ENCODE results near the gene COMT. TPM values are rescaled to one million over a fixed set of nuclear protein-coding genes. Genes with fewer than 3 reads are reported as not detected.

The COMT gene
- total RNA-seq, 1 experiment from 2014 or later: 196 TPM

DNA sequence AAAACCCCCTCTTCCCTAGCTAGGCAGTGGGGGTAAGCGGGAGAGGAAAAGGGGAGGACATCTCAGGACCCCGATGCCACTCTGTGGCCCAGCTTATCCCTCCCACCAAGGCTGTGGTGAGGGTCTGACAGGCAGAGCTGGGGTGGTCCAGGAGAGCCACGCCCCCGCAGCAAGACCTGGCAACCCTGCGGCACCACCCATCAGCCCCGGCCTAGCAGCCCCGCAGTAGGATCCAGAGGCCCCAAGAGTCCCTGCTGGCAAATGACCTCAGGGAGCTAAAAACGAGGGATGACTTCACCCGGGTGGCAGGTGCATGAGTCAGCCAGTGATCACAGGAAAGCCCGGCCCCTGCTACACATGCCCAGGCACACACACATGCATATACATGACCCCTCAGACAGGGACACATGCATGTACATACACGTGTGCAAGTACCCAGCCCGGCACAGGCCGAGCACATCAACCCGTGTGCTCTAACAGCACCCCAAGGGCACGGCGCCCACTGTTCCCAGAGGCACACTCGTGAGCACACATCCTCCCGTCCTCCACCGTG, 42.7 kb downstream of the COMT start:
- H3K36me3 Mint-ChIP-seq (ENCODE audit: insufficient read depth, unreplicated experiment): no peaks in the 10 kb centered on the region
- no peak overlapping the region for H3K27ac Mint-ChIP-seq (ENCODE audit: low read depth, unreplicated experiment)
- DNase-seq (ENCODE audit: unreplicated experiment): peak; percentile 76
- TF ChIP-seq CTCF (IDR thresholded peaks at IDR 0.05; ENCODE audit: unreplicated experiment): no peak
- CTCF ChIA-PET: interaction anchor here (0.6 to 1.0 kb wide), 3 partner anchors 32 to 254 kb away, joined by 3 to 4 read pairs (median 3); no protein-coding TSS in a partner anchor
- peaks cover 10% of the 10 kb centered on the region for H3K4me1 Mint-ChIP-seq (ENCODE audit: insufficient read depth, unreplicated experiment)
- intact Hi-C loops (cut with micrococcal nuclease): no loop called here
- no TSS peak for BruUV-seq (replicated peaks)
- H3K4me3 Mint-ChIP-seq (ENCODE audit: unreplicated experiment): no peak overlapping the region
- no peaks in the 10 kb centered on the region for H3K9me3 Mint-ChIP-seq (ENCODE audit: unreplicated experiment)
- H3K27me3 Mint-ChIP-seq (ENCODE audit: insufficient read depth, unreplicated experiment): no peaks in the 10 kb centered on the region
- POLR2A ChIA-PET: interaction anchor here (0.7 to 1.5 kb wide), 4 partner anchors 10 to 146 kb away, joined by 3 to 6 read pairs (median 4); partner anchors contain the start of gene TRMT2A

- H3K9me3 Mint-ChIP-seq (ENCODE audit: unreplicated experiment): no peaks in the 10 kb centered on the region
- H3K27ac Mint-ChIP-seq (ENCODE audit: low read depth, unreplicated experiment): no peak overlapping the region
- BruUV-seq (replicated peaks): no TSS peak
- no peaks in the 10 kb centered on the region for H3K36me3 Mint-ChIP-seq (ENCODE audit: insufficient read depth, unreplicated experiment)
- DNase-seq (ENCODE audit: unreplicated experiment): no peak
- peaks cover 10% of the 10 kb centered on the region for H3K4me1 Mint-ChIP-seq (ENCODE audit: insufficient read depth, unreplicated experiment)
- no peaks in the 10 kb centered on the region for H3K27me3 Mint-ChIP-seq (ENCODE audit: insufficient read depth, unreplicated experiment)
- H3K4me3 Mint-ChIP-seq (ENCODE audit: unreplicated experiment): no peak overlapping the region
- TF ChIP-seq CTCF (IDR thresholded peaks at IDR 0.05; ENCODE audit: unreplicated experiment): no peak
- ChIA-PET CTCF (interaction anchor here (0.6 to 1.0 kb wide), 4 partner anchors 14 to 255 kb away, joined by 3 to 4 read pairs (median 4); no protein-coding TSS in a partner anchor), POLR2A (interaction anchor here (0.6 to 1.5 kb wide), 5 partner anchors 11 to 132 kb away, joined by 3 to 9 read pairs (median 5); partner anchors contain the start of genes TANGO2 and TRMT2A)
- intact Hi-C loops (cut with micrococcal nuclease): no loop called here
Observed at GRCh38 chr22:19984851-19985811, 43.6 kb downstream of the COMT start.

GRCh38 chr22:19986011-19986409, 44.4 kb downstream of the COMT start:
- H3K4me3 Mint-ChIP-seq (ENCODE audit: unreplicated experiment): peak overlapping the region; percentile 57
- no peak for TF ChIP-seq CTCF (IDR thresholded peaks at IDR 0.05; ENCODE audit: unreplicated experiment)

More at GRCh38 chr22:19986011-19986409, 44.4 kb downstream of the COMT start:
- BruUV-seq (replicated peaks): no TSS peak
- CTCF ChIA-PET: no interaction called here
- DNase-seq (ENCODE audit: unreplicated experiment): no peak
- POLR2A ChIA-PET: interaction anchor here (0.7 to 1.2 kb wide), 3 partner anchors 29 to 94 kb away, joined by 3 to 9 read pairs (median 4); partner anchors contain the start of gene TANGO2
- Mint-ChIP-seq H3K4me1 (ENCODE audit: insufficient read depth, unreplicated experiment) (peaks cover 10% of the 10 kb centered on the region), H3K9me3 (ENCODE audit: unreplicated experiment) (no peaks in the 10 kb centered on the region), H3K27me3 (ENCODE audit: insufficient read depth, unreplicated experiment) (no peaks in the 10 kb centered on the region), H3K27ac (ENCODE audit: low read depth, unreplicated experiment) (no peak overlapping the region), H3K36me3 (ENCODE audit: insufficient read depth, unreplicated experiment) (no peaks in the 10 kb centered on the region)
- intact Hi-C loops (cut with micrococcal nuclease): no loop called here

Measured in MCF 10A (cell line).